ENCODE results near the gene LHFPL4. TPM values are rescaled to one million over a fixed set of nuclear protein-coding genes. Genes with fewer than 3 reads are reported as not detected.

Gene LHFPL4
- total RNA-seq, 1 experiment from 2014 or later, result not detected

GRCh38 chr3:9455596-9456131 is 98.0 kb downstream of the LHFPL4 start:
- Mint-ChIP-seq H3K9me3 (ENCODE audit: unreplicated experiment) (no peaks in the 10 kb centered on the region), H3K36me3 (ENCODE audit: insufficient read depth, unreplicated experiment) (peaks cover 68% of the 10 kb centered on the region), H3K4me3 (ENCODE audit: unreplicated experiment) (no peak overlapping the region), H3K27me3 (ENCODE audit: insufficient read depth, unreplicated experiment) (no peaks in the 10 kb centered on the region), H3K27ac (ENCODE audit: unreplicated experiment) (no peak overlapping the region), H3K4me1 (ENCODE audit: low read depth, unreplicated experiment) (no peaks in the 10 kb centered on the region)
- Histone ChIP-seq H3K4me1 (no peaks in the 10 kb centered on the region), H3K36me3 (ENCODE audit: control insufficient read depth, insufficient read depth, low read length) (no peaks in the 10 kb centered on the region; the same call in 1 of the 2 replicates), H3K9me3 (no peaks in the 10 kb centered on the region), H3K4me3 (ENCODE audit: low read depth, low read length) (no peak overlapping the region), H3K27me3 (replicated peaks; ENCODE audit: control insufficient read depth, insufficient read depth, low read length) (no peaks in the 10 kb centered on the region)
- CTCF ChIA-PET, result no interaction called here
- BruUV-seq (replicated peaks), result no TSS peak
- POLR2A ChIA-PET, result no interaction called here
- TF ChIP-seq CTCF (IDR thresholded peaks at IDR 0.05; ENCODE audit: insufficient read depth in 1 of 2, low read depth in 1 of 2, low read length in 1 of 2, severe bottlenecking in 1 of 2, unreplicated experiment in 1 of 2), result no peak
- intact Hi-C loops (cut with micrococcal nuclease; ENCODE audit: unreplicated experiment), result no loop called here
- no peak for DNase-seq

- Mint-ChIP-seq H3K9me3 (ENCODE audit: unreplicated experiment) (no peaks in the 10 kb centered on the region), H3K27ac (ENCODE audit: unreplicated experiment) (no peak overlapping the region), H3K27me3 (ENCODE audit: insufficient read depth, unreplicated experiment) (no peaks in the 10 kb centered on the region), H3K4me3 (ENCODE audit: unreplicated experiment) (no peak overlapping the region), H3K36me3 (ENCODE audit: insufficient read depth, unreplicated experiment) (peaks cover 81% of the 10 kb centered on the region), H3K4me1 (ENCODE audit: low read depth, unreplicated experiment) (no peaks in the 10 kb centered on the region)
- Histone ChIP-seq H3K9me3 (no peaks in the 10 kb centered on the region), H3K4me3 (ENCODE audit: low read depth, low read length) (no peak overlapping the region), H3K36me3 (ENCODE audit: control insufficient read depth, insufficient read depth, low read length) (peaks cover 1% of the 10 kb centered on the region; the same call in 1 of the 2 replicates), H3K27me3 (replicated peaks; ENCODE audit: control insufficient read depth, insufficient read depth, low read length) (no peaks in the 10 kb centered on the region), H3K4me1 (no peaks in the 10 kb centered on the region)
- POLR2A ChIA-PET, result no interaction called here
- no TSS peak for BruUV-seq (replicated peaks)
- TF ChIP-seq CTCF (IDR thresholded peaks at IDR 0.05; ENCODE audit: insufficient read depth in 1 of 2, low read depth in 1 of 2, low read length in 1 of 2, severe bottlenecking in 1 of 2, unreplicated experiment in 1 of 2), result no peak
- no peak for DNase-seq
- intact Hi-C loops (cut with micrococcal nuclease; ENCODE audit: unreplicated experiment), result no loop called here
- CTCF ChIA-PET, result interaction anchor here (0.7 kb wide), 1 partner anchor 262 kb away, joined by 3 read pairs; no protein-coding TSS in a partner anchor
These were observed 101.2 kb downstream of the LHFPL4 start for GRCh38 chr3:9452417-9452816.

- TF ChIP-seq CTCF (IDR thresholded peaks at IDR 0.05; ENCODE audit: insufficient read depth in 1 of 2, low read depth in 1 of 2, low read length in 1 of 2, severe bottlenecking in 1 of 2, unreplicated experiment in 1 of 2), result no peak
- intact Hi-C loops (cut with micrococcal nuclease; ENCODE audit: unreplicated experiment), result no loop called here
- H3K27me3 ChIP-seq (replicated peaks; ENCODE audit: control insufficient read depth, insufficient read depth, low read length), result no peaks in the 10 kb centered on the region
- H3K4me1 Mint-ChIP-seq (ENCODE audit: low read depth, unreplicated experiment), result no peaks in the 10 kb centered on the region
- peaks cover 85% of the 10 kb centered on the region for H3K36me3 Mint-ChIP-seq (ENCODE audit: insufficient read depth, unreplicated experiment)
- ChIA-PET CTCF (no interaction called here), POLR2A (no interaction called here)
- peaks cover 1% of the 10 kb centered on the region; the same call in 1 of the 2 replicates for H3K36me3 ChIP-seq (ENCODE audit: control insufficient read depth, insufficient read depth, low read length)
- H3K4me3 Mint-ChIP-seq (ENCODE audit: unreplicated experiment), result no peak overlapping the region
- no peak for DNase-seq
- BruUV-seq (replicated peaks), result no TSS peak
- H3K9me3 ChIP-seq, result no peaks in the 10 kb centered on the region
- no peaks in the 10 kb centered on the region for H3K4me1 ChIP-seq
- no peak overlapping the region for H3K27ac Mint-ChIP-seq (ENCODE audit: unreplicated experiment)
- no peaks in the 10 kb centered on the region for H3K9me3 Mint-ChIP-seq (ENCODE audit: unreplicated experiment)
- H3K27me3 Mint-ChIP-seq (ENCODE audit: insufficient read depth, unreplicated experiment), result no peaks in the 10 kb centered on the region
- no peak overlapping the region for H3K4me3 ChIP-seq (ENCODE audit: low read depth, low read length)
These were observed 102.6 kb downstream of the LHFPL4 start for GRCh38 chr3:9450991-9451390.
